ENCODE measurements around the gene C19orf25. TPM values are rescaled to one million over a fixed set of nuclear protein-coding genes. Genes with fewer than 3 reads are reported as not detected.
A peak's percentile ranks its signal among the peaks of the same experiment; 100 is the strongest.

C19orf25 gene
- total and polyA plus RNA-seq, 9 of the 15 experiments (the other 6 are each of a cell fraction or from before 2014, with no cell fraction given), result 0.79 to 96.0 (median 36.1) TPM

GRCh38 chr19:1439525-1440417 lies 39.2 kb downstream of the C19orf25 start (continued):
- TF ChIP-seq PRDM10 (IDR thresholded peaks at IDR 0.05; ENCODE audit: partially characterized antibody), result peak; percentile 47
- TF ChIP-seq SAP30 (IDR thresholded peaks at IDR 0.05; ENCODE audit: borderline replicate concordance, insufficient read depth, low read depth, low read length, poor library complexity, severe bottlenecking), result peak; percentile 43
- TF ChIP-seq HMGN3 (IDR thresholded peaks at IDR 0.05; ENCODE audit: borderline replicate concordance, extremely low read depth, insufficient read length, low read depth, low read length), result peak; percentile 50
- peak; percentile 31 for TF ChIP-seq SP1 (CRISPR knock-in tag; IDR thresholded peaks at IDR 0.05)
- TF ChIP-seq MEIS2 (IDR thresholded peaks at IDR 0.05; ENCODE audit: partially characterized antibody), result peak; percentile 60
- TF ChIP-seq FOXK1 (CRISPR knock-in tag; IDR thresholded peaks at IDR 0.05; ENCODE audit: borderline replicate concordance), result 0 out of 2 replicates have a peak, but pooled peaks have one; percentile 57
- peak; percentile 66 for TF ChIP-seq GABPA (tag; conservative IDR thresholded peaks at IDR 0.05; ENCODE audit: low read depth)
- TF ChIP-seq ETV1 (tag; conservative IDR thresholded peaks at IDR 0.05; ENCODE audit: low read depth), result peak; percentile 57; the same call in 1 of the 2 replicates
- TF ChIP-seq ELF1 (tag; IDR thresholded peaks at IDR 0.05), result peak; percentile 69; the same call in 1 of the 2 replicates
- TF ChIP-seq ELF2 (CRISPR knock-in tag; IDR thresholded peaks at IDR 0.05), result 0 out of 2 replicates have a peak, but pooled peaks have one; percentile 43
- 0 out of 2 replicates have a peak, but pooled peaks have one; percentile 0 for TF ChIP-seq SUPT5H (IDR thresholded peaks at IDR 0.05)
- peak; percentile 91 for TF ChIP-seq ARID4B (CRISPR knock-in tag; IDR thresholded peaks at IDR 0.05)
- peak; percentile 67; the same call in 1 of the 2 replicates for TF ChIP-seq ZNF12 (CRISPR knock-in tag; IDR thresholded peaks at IDR 0.05)
- peak in 1 of 2 experiments; percentile 40; a peak in 2 of 4 replicates for TF ChIP-seq MAZ (CRISPR knock-in tag; conservative IDR thresholded peaks at IDR 0.05 in 1 of 2, IDR thresholded peaks at IDR 0.05 in 1 of 2)
- peak; percentile 88 for TF ChIP-seq RBFOX2 (IDR thresholded peaks at IDR 0.05; ENCODE audit: low read depth, low read length)
- peak; percentile 78 for TF ChIP-seq POLR2G (IDR thresholded peaks at IDR 0.05; ENCODE audit: low read depth, low read length)
- peak; percentile 60 for TF ChIP-seq CXXC5 (CRISPR knock-in tag; IDR thresholded peaks at IDR 0.05)
- TF ChIP-seq POLR2A (conservative IDR thresholded peaks at IDR 0.05), result peak; percentile 48

All from K562 (cell line).